ENCODE measurements around the gene ZFAND3. TPM values are rescaled to one million over a fixed set of nuclear protein-coding genes. Genes with fewer than 3 reads are reported as not detected.

ZFAND3 gene
- polyA plus RNA-seq, 1 donor (not counting 4 experiments of a cell fraction or from before 2014, with no cell fraction given), result 19.6 TPM

- Histone ChIP-seq H3K4me2 (ENCODE audit: control insufficient read depth, extremely low read depth, insufficient read depth, low read depth, low read length) (no peak overlapping the region), H3K27ac (ENCODE audit: control insufficient read depth, insufficient read depth, low read length) (no peak overlapping the region), H3K4me1 (ENCODE audit: control insufficient read depth, extremely low read depth, insufficient read depth, low read length) (peaks cover 7% of the 10 kb centered on the region), H3K36me3 (ENCODE audit: control insufficient read depth in 2 of 2, extremely low read depth in 1 of 2, insufficient read depth in 2 of 2, low read length in 2 of 2) (no peaks in the 10 kb centered on the region), H2AFZ (ENCODE audit: control insufficient read depth, low read length) (no peak overlapping the region), H3K4me3 (ENCODE audit: control insufficient read depth in 2 of 3, extremely low read depth in 1 of 3, insufficient read depth in 2 of 3, low read depth in 1 of 3, low read length in 3 of 3) (no peak overlapping the region), H3K9me1 (ENCODE audit: control insufficient read depth, extremely low read depth, insufficient read depth, low read length) (no peaks in the 10 kb centered on the region), H3K9ac (ENCODE audit: control insufficient read depth, extremely low read depth, insufficient read depth, low read length) (no peak overlapping the region), H4K20me1 (ENCODE audit: control insufficient read depth, extremely low read depth, insufficient read depth, low read length) (peaks cover 10% of the 10 kb centered on the region), H3K27me3 (ENCODE audit: control insufficient read depth, extremely low read depth, insufficient read depth, low read length) (no peaks in the 10 kb centered on the region), H3K9me3 (ENCODE audit: control insufficient read depth, low read depth, low read length) (no peaks in the 10 kb centered on the region), H3K79me2 (ENCODE audit: control insufficient read depth, insufficient read depth, low read length) (peaks cover 66% of the 10 kb centered on the region)
- no peak for TF ChIP-seq CTCF (optimal IDR thresholded peaks at IDR 0.05 in 1 of 3, IDR thresholded peaks at IDR 0.05 in 1 of 3, conservative IDR thresholded peaks at IDR 0.05 in 1 of 3; ENCODE audit: extremely low read depth in 1 of 3, insufficient read depth in 2 of 3, low read length in 3 of 3)
- TF ChIP-seq EZH2 (IDR thresholded peaks at IDR 0.05; ENCODE audit: low read length), result no peak
- dilution Hi-C loops (cut with MboI; ENCODE audit: extremely low pct_ligation_motif_present, low sequenced_read_pairs), result no loop called here
- DNase-seq (ENCODE audit: low read depth, low spot score) (no peak), FAIRE-seq (no peak)
Observed at GRCh38 chr6:37926661-37927060, 107.1 kb downstream of the ZFAND3 start.

- Histone ChIP-seq H3K27me3 (ENCODE audit: control insufficient read depth, extremely low read depth, insufficient read depth, low read length) (no peaks in the 10 kb centered on the region), H2AFZ (ENCODE audit: control insufficient read depth, low read length) (no peak overlapping the region), H3K36me3 (ENCODE audit: control insufficient read depth in 2 of 2, extremely low read depth in 1 of 2, insufficient read depth in 2 of 2, low read length in 2 of 2) (no peaks in the 10 kb centered on the region), H3K4me1 (ENCODE audit: control insufficient read depth, extremely low read depth, insufficient read depth, low read length) (no peaks in the 10 kb centered on the region), H3K4me3 (ENCODE audit: control insufficient read depth in 2 of 3, extremely low read depth in 1 of 3, insufficient read depth in 2 of 3, low read depth in 1 of 3, low read length in 3 of 3) (no peak overlapping the region), H4K20me1 (ENCODE audit: control insufficient read depth, extremely low read depth, insufficient read depth, low read length) (peaks cover 10% of the 10 kb centered on the region), H3K9me1 (ENCODE audit: control insufficient read depth, extremely low read depth, insufficient read depth, low read length) (no peaks in the 10 kb centered on the region), H3K27ac (ENCODE audit: control insufficient read depth, insufficient read depth, low read length) (no peak overlapping the region), H3K4me2 (ENCODE audit: control insufficient read depth, extremely low read depth, insufficient read depth, low read depth, low read length) (no peak overlapping the region), H3K9ac (ENCODE audit: control insufficient read depth, extremely low read depth, insufficient read depth, low read length) (no peak overlapping the region), H3K79me2 (ENCODE audit: control insufficient read depth, insufficient read depth, low read length) (peaks cover 61% of the 10 kb centered on the region), H3K9me3 (ENCODE audit: control insufficient read depth, low read depth, low read length) (no peaks in the 10 kb centered on the region)
- FAIRE-seq (no peak), DNase-seq (ENCODE audit: low read depth, low spot score) (no peak)
- TF ChIP-seq EZH2 (IDR thresholded peaks at IDR 0.05; ENCODE audit: low read length) (no peak), CTCF (optimal IDR thresholded peaks at IDR 0.05 in 1 of 3, IDR thresholded peaks at IDR 0.05 in 1 of 3, conservative IDR thresholded peaks at IDR 0.05 in 1 of 3; ENCODE audit: extremely low read depth in 1 of 3, insufficient read depth in 2 of 3, low read length in 3 of 3) (no peak)
- dilution Hi-C loops (cut with MboI; ENCODE audit: extremely low pct_ligation_motif_present, low sequenced_read_pairs), result no loop called here
Observed at GRCh38 chr6:37928217-37928616, 108.7 kb downstream of the ZFAND3 start.

All from keratinocyte (primary cell).